EL (cell line): ENCODE results near the gene TADA1.

Source experiments
- DNase-seq: peaks from one replicate; pipeline ENCODE4 v3.0.0-alpha.2; 2016

TADA1 gene

GRCh38 chr1:166875734-166876539 lies at the start of gene TADA1:
TSS of gene TADA1 (minus strand) at chr1:166876264. CDS start at chr1:166876233, 31 bp downstream.
- peak; percentile 97 for DNase-seq

GRCh38 chr1:166924823-166925541 lies 48.9 kb upstream of the TADA1 start:
- no peak for DNase-seq

GRCh38 chr1:166920561-166921475 lies 44.8 kb upstream of the TADA1 start:
- no peak for DNase-seq

GRCh38 chr1:166918956-166919316 lies 42.9 kb upstream of the TADA1 start:
- DNase-seq, result no peak

GRCh38 chr1:166918088-166918955 lies 42.3 kb upstream of the TADA1 start:
- no peak for DNase-seq

GRCh38 chr1:166915941-166916340 lies 39.9 kb upstream of the TADA1 start:
- DNase-seq, result peak; percentile 28

GRCh38 chr1:166915042-166915441 lies 39.0 kb upstream of the TADA1 start:
- no peak for DNase-seq

DNA sequence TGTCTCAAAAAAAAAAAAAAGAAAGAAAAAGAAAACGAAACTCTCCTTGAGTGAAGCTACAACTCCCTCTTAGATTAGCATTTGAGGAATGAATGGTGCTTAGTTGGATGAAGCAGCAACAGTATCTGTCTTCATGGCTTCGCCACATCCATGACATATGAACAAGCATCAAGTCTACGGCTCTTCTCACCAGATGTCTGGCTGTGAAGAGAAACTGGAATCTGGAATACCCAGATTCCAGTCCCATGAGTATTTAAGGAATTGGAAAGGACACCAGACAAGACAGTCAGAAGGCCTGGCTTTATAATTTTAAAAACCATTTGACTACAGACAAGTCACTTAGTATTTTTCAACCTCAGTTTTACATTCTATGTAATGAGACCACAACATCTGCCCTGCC lies 38.0 kb upstream of the TADA1 start:
- no peak for DNase-seq

DNA sequence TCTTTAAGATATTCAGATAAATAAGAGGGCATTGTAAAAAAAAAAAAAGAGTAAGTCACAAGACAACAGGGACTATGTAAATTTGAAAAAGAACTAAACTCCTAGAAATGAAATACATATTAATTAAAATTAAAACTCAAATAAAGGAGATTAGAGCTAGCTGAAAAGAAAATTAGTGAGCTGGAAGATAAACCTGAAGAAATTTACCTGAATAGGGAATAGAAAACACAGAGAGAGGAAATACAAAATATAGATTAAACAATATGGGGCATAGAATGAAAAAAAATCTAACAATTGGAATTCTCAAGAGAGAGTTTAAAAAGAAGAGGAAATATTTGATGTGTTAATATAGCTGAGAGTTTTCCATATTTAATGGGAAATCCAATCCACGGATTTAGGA lies 35.6 kb upstream of the TADA1 start:
- DNase-seq, result no peak

GRCh38 chr1:166910396-166910994 lies 34.4 kb upstream of the TADA1 start:
- DNase-seq, result peak; percentile 74

GRCh38 chr1:166908942-166909341 lies 32.9 kb upstream of the TADA1 start:
- no peak for DNase-seq

DNA sequence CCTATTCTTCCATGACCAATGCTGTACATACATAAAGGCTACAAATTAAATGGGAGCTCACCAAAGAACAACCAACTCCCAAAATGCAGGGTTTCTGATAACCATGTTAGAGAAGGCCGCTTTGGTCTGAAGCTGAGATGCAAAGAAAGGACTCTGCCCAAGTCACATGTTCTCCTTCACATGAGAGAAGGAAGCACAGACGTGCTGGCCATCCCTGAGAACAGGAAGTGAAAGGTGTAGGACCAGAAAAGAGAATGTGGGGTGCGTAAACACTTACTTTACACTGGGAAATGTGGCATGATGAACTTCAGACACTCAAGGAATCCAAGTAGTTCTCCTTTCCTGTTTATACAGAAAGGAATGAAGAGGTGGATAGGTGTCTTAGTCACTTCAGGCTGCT lies 31.7 kb upstream of the TADA1 start:
- no peak for DNase-seq

DNA sequence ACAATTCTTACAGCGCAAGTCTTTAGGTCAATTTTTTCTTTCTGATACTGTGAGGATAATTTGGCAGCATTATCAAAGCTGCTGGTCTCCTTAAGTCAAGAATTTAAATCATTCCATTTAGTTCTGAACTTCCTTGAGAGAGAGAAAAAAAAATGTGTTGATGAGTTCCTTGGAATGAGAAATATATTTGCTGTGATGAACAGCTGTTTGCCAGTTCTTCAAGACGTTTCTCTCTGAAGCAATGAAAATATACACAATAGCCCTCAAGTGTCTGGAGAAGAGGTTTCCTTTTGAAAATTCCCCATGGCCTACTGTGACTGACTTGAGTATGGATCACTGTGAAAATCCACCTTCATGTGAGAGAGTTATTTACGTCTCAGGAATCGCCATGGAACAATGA lies 31.0 kb upstream of the TADA1 start:
- DNase-seq, result no peak

- no peak for DNase-seq
These were observed 30.6 kb upstream of the TADA1 start for GRCh38 chr1:166906647-166907046.

DNA sequence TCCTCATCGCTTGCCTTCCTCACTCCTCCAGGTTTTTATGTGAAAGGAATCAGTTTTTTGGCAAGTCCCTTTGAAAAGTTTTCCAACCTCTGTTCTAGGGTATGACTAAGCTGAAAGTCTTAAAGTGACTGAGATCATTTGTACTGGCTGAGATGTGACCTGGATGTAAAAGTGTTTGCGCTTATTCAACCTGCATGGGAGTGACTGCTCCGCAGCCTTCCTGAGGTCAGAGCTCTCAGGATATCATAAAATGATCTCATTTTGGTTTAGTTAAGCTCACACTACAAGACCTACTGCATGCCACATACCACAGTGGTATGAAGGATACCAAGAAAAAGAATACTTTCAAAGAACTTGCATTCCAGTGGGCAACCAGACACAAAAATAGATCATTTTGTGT lies 29.8 kb upstream of the TADA1 start:
- DNase-seq, result peak; percentile 53

GRCh38 chr1:166905136-166905535 lies 29.1 kb upstream of the TADA1 start:
- no peak for DNase-seq

DNA sequence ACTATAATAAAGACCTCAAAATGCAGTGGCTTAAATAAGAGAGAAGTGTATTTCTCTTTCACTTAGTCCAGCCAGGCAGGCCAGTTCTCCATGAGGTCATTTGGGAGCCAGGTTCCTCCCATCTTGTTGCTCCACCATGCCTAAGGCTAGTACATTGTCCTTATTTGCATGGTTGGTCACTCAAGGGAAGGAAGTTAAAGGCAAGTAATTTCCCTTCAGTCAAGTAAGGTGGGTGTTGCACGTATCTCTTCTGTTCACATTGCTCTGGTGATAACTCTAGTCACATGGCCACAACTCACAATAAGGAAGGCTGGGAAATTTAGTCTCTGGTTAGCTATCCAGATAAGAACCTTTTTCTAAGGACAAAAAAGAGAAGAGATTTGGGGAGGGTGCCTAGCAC lies 27.2 kb upstream of the TADA1 start:
- no peak for DNase-seq

GRCh38 chr1:166902279-166902678 lies 26.2 kb upstream of the TADA1 start:
- peak; percentile 35 for DNase-seq

- DNase-seq, result no peak
These were observed 24.9 kb upstream of the TADA1 start for GRCh38 chr1:166900987-166901386.

DNA sequence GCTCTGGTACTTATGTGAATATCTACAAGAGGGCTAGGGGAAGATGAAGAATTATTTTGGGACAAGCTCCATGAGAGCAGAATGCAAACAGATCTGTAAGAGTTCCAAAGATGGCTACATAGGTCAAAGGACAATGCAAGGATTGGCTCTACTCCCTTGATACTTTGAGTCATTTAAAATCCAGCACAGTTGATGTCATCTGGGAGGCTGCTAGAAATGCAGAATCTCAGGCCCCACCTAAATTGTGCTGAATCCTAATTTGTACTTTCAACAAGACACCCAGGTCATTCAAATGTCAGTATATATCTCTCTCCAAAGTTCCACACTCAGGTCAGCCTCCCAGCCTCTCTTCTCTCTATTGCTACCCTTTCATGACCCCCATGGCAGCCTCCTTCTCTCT lies 23.7 kb upstream of the TADA1 start:
- no peak for DNase-seq

DNA sequence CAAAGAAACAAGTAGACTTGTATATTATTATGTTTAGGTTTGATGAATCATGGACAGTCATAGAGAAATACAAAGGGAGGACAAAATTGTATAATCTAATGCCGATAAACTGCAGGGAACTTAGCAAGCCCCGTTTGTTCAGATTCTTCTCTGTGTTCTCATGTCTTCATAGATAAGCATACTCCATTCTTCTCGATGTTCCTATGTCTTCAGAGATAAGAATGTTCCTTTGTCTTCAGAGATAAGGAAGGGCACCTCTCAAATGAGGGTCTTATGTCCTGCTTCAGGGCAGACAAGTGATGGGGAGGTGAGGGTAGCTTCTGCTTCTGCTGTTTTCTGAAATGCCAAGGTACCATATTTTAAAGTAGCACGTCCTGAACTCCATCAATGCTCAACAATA lies 19.7 kb upstream of the TADA1 start:
- no peak for DNase-seq

- DNase-seq, result no peak
These were observed 13.7 kb upstream of the TADA1 start for GRCh38 chr1:166889776-166890175.
